BE2C (cell line): Measurements from ENCODE around the gene VSIG10L.

Experiments used
- DNase-seq: peaks from one replicate; pipeline ENCODE4 v3.0.0-alpha.2; 2020
- H3K27me3 ChIP-seq: fragments of 250-450 bp; sonication (Bioruptor Pico); 2 replicates; pipeline ENCODE4 v1.5.1; 2020; ENCODE audit warnings: mild to moderate bottlenecking
- H3K36me3 ChIP-seq: fragments of 250-450 bp; sonication (Bioruptor Pico); 2 replicates; pipeline ENCODE4 v1.5.1; 2020; ENCODE audit warnings: mild to moderate bottlenecking
- H3K4me1 ChIP-seq: fragments of 250-450 bp; sonication (Bioruptor Pico); 2 replicates; pipeline ENCODE4 v1.5.1; 2020
- H3K4me3 ChIP-seq: 2 replicates; pipeline ENCODE4 v1.5.1; 2011; ENCODE audit warnings: low read depth, low read length
- H3K9me3 ChIP-seq: fragments of 250-450 bp; sonication (Bioruptor Pico); 2 replicates; pipeline ENCODE4 v1.5.1; 2020
- CTCF ChIP-seq: IDR thresholded peaks from 2 replicates; pipeline ENCODE4 v1.5.1; 2012; ENCODE audit warnings: mild to moderate bottlenecking, low read depth, low read length

Gene VSIG10L

DNA sequence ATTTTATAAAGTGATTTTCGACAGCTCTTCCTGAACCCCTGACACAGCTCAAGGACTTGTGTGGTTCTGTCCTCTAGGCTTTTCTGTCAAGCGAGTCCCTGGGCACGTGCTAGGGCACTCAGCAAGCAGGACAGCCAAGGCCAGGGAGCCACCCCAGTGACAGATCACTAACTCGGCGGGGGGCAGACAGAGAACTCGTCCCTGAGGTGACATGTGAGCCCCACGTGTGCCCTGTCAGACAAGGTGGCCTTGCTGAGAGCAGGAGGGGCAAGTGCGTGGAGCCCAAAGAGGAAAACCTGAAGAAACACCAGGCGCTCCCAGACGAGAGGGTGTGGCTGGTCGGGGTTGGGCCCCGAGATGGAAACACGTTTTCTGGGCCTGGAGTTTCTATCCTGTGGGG, 19.3 kb upstream of the VSIG10L start:
- Histone ChIP-seq H3K9me3 (no peaks in the 10 kb centered on the region), H3K27me3 (no peaks in the 10 kb centered on the region), H3K4me3 (no peak overlapping the region), H3K4me1 (no peaks in the 10 kb centered on the region), H3K36me3 (no peaks in the 10 kb centered on the region)
- DNase-seq: no peak
- TF ChIP-seq CTCF: no peak

- H3K27me3 ChIP-seq: no peaks in the 10 kb centered on the region
- no peaks in the 10 kb centered on the region for H3K9me3 ChIP-seq
- DNase-seq: no peak
- H3K4me1 ChIP-seq: no peaks in the 10 kb centered on the region
- no peak overlapping the region for H3K4me3 ChIP-seq
- H3K36me3 ChIP-seq: no peaks in the 10 kb centered on the region
- no peak for TF ChIP-seq CTCF
Observed at GRCh38 chr19:51359294-51359693, 17.4 kb upstream of the VSIG10L start.

DNA sequence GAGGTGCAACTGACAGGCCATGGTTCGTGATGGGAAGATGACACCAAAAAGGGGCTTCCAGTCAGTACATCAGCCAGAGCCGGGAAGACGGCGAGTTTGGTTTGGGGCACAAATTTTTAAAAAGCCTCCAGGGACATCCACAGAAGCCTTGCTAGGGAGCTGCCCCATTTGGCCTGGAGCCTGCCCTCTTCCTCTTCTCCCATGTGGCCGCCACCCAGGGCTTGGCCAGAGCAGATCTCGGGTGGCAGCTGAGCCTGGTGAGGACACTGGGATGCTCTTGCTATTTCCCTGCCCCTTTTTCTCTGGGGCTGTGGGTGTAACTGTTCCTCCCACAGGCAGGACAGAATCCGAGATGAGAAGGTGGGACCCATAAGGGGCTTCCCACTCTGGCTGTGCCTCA, 16.0 kb upstream of the VSIG10L start:
- no peaks in the 10 kb centered on the region; the same call in 1 of the 2 replicates for H3K36me3 ChIP-seq
- H3K4me3 ChIP-seq: no peak overlapping the region
- H3K27me3 ChIP-seq: no peaks in the 10 kb centered on the region
- no peaks in the 10 kb centered on the region for H3K9me3 ChIP-seq
- H3K4me1 ChIP-seq: no peaks in the 10 kb centered on the region
- no peak for TF ChIP-seq CTCF
- no peak for DNase-seq

- no peaks in the 10 kb centered on the region for H3K4me1 ChIP-seq
- H3K27me3 ChIP-seq: no peaks in the 10 kb centered on the region
- no peak for DNase-seq
- no peak overlapping the region for H3K4me3 ChIP-seq
- no peaks in the 10 kb centered on the region for H3K9me3 ChIP-seq
- TF ChIP-seq CTCF: no peak
- peaks cover 11% of the 10 kb centered on the region for H3K36me3 ChIP-seq
Observed at GRCh38 chr19:51356159-51356801, 14.3 kb upstream of the VSIG10L start.

DNA sequence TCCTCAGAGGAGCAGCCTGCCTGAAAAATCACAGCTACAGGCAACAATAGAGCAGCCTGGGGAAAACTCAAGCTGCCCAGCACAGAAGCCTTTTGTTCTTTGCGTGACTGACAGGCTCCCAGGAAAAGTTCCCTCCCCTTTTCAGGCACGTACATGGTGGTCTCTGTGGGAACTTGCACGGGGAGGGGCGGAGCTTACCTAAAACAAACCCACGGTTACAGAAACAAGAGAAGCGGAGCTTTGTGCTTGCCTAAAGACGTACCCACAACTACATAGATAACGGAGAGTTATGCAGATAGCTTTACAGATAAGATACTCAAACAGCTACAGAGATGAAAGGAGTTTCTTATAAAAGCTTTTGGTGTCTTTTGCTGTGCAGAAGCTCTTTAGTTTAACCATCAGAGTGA, 12.8 kb upstream of the VSIG10L start:
- Histone ChIP-seq H3K9me3 (no peaks in the 10 kb centered on the region), H3K27me3 (no peaks in the 10 kb centered on the region), H3K4me3 (no peak overlapping the region), H3K4me1 (no peaks in the 10 kb centered on the region; the same call in 1 of the 2 replicates), H3K36me3 (peaks cover 20% of the 10 kb centered on the region)
- no peak for TF ChIP-seq CTCF
- DNase-seq: no peak

DNA sequence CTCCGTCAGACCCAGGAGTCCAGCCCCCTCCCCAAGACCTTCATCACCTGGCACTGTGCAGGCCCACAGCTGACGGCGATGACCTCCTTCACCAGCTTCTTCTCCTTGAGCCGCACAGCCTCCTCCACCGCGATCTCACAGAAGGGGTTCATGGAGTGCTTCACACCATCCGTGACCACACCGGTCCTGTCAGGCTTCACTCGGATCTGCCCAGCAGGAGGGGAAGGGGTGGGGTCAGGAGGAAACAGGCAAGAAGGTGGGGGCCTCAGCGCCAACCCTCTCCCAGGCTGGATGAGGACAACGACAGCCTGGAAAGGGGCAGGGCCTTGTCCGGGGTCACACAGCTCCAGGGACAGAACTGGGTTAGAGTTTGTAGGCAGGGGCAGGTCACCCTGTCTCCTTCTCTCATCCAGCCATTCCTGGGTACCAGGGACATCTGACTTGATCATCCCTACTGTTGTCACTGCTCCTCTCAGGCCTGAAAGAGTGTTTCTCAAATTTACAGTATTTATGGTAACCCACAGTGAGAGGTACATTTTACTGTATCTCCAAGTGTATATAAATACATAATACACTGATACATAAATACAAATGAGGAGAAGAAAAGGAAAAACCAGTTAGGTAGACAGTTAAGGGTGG, 12.3 kb upstream of the VSIG10L start:
- no peaks in the 10 kb centered on the region for H3K27me3 ChIP-seq
- TF ChIP-seq CTCF: no peak
- DNase-seq: no peak
- no peaks in the 10 kb centered on the region for H3K9me3 ChIP-seq
- no peaks in the 10 kb centered on the region; the same call in 1 of the 2 replicates for H3K4me1 ChIP-seq
- no peak overlapping the region for H3K4me3 ChIP-seq
- H3K36me3 ChIP-seq: peaks cover 20% of the 10 kb centered on the region
